Measurements from ENCODE around the gene SRSF12.

SRSF12 gene

DNA sequence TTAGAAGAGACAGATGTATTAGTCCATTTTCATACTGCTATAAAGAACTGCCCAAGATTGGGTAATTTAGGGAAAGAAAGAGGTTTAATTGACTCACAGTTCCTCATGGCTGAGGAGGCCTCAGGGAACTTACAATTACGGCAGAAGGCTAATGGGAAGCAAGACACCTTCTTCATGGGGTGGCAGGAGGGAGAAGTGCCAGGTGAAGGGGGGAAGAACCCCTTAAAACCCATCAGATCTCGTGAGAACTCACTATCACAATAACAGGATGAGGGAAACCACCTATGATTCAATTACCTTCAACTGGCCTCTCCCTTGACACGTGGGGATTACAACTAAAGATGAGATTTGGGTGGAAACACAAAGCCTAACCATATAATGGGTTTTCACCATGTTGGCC lies 66.2 kb downstream of the SRSF12 start:
- DNase-seq (ENCODE audit: low read depth), result no peak
- no peak overlapping the region for H3K4me3 ChIP-seq (ENCODE audit: control insufficient read depth, low read depth, low read length)
- TF ChIP-seq, protein P1, sequence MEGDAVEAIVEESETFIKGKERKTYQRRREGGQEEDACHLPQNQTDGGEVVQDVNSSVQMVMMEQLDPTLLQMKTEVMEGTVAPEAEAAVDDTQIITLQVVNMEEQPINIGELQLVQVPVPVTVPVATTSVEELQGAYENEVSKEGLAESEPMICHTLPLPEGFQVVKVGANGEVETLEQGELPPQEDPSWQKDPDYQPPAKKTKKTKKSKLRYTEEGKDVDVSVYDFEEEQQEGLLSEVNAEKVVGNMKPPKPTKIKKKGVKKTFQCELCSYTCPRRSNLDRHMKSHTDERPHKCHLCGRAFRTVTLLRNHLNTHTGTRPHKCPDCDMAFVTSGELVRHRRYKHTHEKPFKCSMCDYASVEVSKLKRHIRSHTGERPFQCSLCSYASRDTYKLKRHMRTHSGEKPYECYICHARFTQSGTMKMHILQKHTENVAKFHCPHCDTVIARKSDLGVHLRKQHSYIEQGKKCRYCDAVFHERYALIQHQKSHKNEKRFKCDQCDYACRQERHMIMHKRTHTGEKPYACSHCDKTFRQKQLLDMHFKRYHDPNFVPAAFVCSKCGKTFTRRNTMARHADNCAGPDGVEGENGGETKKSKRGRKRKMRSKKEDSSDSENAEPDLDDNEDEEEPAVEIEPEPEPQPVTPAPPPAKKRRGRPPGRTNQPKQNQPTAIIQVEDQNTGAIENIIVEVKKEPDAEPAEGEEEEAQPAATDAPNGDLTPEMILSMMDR (conservative IDR thresholded peaks at IDR 0.05; ENCODE audit: control insufficient read depth, insufficient read depth, low read depth, low read length), result no peak

DNA sequence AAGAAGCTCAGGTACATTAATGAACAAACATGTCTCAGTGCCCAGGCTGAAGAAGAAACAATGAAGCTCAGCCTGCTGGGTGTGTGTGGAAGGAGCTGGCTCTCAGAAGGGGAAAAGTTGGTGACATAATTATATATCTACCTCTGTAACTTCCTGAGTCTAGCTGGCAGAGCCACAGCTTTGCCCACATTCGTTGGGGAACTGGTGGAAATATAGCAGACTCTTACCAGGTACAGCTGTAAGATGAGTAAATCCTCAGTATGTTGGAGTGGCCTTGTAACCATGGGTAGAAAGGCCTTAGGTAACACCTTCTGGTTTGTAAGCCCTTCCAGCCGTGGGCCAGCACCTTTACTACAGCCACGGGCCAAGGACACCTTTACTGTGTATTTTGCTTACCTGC lies 67.2 kb downstream of the SRSF12 start:
- H3K4me3 ChIP-seq (ENCODE audit: control insufficient read depth, low read depth, low read length), result no peak overlapping the region
- no peak for DNase-seq (ENCODE audit: low read depth)
- TF ChIP-seq, protein P1 (conservative IDR thresholded peaks at IDR 0.05; ENCODE audit: control insufficient read depth, insufficient read depth, low read depth, low read length), result no peak

DNA sequence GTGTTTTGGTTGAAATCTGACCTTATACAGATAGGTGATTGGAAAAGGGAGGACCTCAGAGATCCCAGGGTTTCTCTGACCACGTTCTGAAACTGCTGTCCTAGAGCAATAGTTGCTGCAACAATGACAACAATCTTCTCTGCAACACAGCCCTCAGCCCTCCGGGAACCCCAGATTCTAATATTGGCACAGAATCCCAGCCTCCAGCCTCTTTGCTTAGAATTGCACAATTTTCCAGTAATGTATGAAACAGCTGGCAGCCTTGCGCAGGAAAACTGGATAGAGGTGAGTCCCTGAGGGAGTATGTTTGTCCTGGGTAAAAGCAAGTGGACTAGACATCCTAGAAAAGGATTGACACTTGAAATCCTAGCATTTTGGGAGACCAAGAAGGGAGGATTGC lies 67.7 kb downstream of the SRSF12 start:
- peak; percentile 90 for DNase-seq (ENCODE audit: low read depth)
- TF ChIP-seq, protein P1 (conservative IDR thresholded peaks at IDR 0.05; ENCODE audit: control insufficient read depth, insufficient read depth, low read depth, low read length), result no peak
- no peak overlapping the region for H3K4me3 ChIP-seq (ENCODE audit: control insufficient read depth, low read depth, low read length)

DNA sequence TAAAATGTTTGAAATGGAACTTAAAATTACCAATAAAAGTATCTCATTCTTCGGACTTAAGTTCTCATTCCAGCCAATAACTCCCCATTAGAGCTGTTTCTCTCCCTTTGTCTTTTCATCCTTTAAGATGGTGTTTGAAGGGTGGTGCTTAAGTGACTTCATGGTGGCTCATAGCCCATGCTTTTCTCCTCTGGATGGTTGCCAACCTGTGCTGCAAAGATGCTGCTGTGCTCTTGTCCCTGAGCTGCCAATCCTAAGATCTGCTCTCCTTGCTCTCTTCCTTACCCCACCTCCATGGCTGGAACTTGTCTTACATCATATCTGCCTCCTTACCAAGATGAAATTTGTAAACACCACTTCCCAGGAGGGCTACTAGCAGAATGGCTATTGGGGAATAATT lies 68.9 kb downstream of the SRSF12 start:
- TF ChIP-seq, protein P1 (conservative IDR thresholded peaks at IDR 0.05; ENCODE audit: control insufficient read depth, insufficient read depth, low read depth, low read length), result no peak
- peak; percentile 88 for DNase-seq (ENCODE audit: low read depth)
- no peak overlapping the region for H3K4me3 ChIP-seq (ENCODE audit: control insufficient read depth, low read depth, low read length)

DNA sequence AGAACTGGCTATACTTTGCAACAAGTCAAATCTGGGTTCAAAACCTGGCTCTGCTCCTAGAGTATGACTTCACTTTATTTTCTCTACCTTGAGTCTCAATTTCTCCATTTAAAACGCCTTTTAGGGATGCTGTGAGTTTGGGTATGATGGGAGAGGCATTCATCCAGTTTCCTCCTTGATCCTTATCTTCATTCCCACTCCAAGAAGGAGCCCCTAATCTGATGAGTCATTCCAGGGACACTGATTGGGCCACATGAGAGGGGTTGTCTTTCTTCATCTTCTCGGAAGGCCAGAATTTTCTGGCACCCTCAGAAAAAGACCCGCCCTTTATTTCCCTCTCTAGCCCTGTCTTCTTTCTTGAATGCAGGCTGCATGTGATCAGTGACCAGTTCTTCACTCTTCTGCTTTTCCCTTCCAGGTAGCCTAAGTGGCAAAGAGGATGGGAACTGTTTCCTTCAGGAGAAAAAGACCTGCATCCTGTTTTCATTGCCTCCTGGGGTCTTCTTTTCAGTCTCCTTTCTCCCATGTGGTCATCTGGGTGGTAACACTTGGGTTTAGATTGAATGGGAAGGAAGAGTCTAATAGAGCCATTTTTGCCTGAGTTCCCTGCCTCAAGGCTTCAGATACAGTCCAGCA lies 69.5 kb downstream of the SRSF12 start:
- TF ChIP-seq, protein P1 (conservative IDR thresholded peaks at IDR 0.05; ENCODE audit: control insufficient read depth, insufficient read depth, low read depth, low read length), result no peak
- peak; percentile 28 for DNase-seq (ENCODE audit: low read depth)
- H3K4me3 ChIP-seq (ENCODE audit: control insufficient read depth, low read depth, low read length), result no peak overlapping the region

DNA sequence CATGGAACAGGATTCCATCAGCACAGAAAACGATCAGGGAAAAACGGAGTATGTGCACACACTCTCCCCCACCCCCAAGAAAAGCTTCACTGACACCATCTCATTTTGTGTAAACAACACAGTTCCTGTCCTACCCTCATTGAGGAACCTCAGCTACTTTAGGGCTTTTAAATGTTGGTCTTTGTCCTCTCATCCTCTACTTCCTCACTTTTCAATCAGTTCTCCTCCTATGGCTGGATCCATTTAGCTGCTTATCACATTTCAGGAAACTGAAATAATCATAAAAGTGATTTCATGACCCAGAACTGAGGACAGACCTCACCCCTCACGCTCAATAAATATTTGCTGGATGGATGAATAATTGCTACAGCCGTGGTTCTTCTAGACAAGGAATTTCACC lies 70.4 kb downstream of the SRSF12 start:
- DNase-seq (ENCODE audit: low read depth), result no peak
- H3K4me3 ChIP-seq (ENCODE audit: control insufficient read depth, low read depth, low read length), result no peak overlapping the region
- TF ChIP-seq, protein P1 (conservative IDR thresholded peaks at IDR 0.05; ENCODE audit: control insufficient read depth, insufficient read depth, low read depth, low read length), result no peak

Data from fibroblast of mammary gland (primary cell).